NCI-H128 (cell line): ENCODE measurements around the gene SULT2A1.
"Not testable (repeated sequence)": the region's sequence is repeated elsewhere in the genome, so short reads cannot be mapped to it uniquely, and the experiment has no call there.

Experiments used
- DNase-seq: peaks from one replicate; lab custom pipeline; 2025; ENCODE audit not compliant: unreplicated experiment; lab: John Stamatoyannopoulos, UW

The SULT2A1 gene

DNA sequence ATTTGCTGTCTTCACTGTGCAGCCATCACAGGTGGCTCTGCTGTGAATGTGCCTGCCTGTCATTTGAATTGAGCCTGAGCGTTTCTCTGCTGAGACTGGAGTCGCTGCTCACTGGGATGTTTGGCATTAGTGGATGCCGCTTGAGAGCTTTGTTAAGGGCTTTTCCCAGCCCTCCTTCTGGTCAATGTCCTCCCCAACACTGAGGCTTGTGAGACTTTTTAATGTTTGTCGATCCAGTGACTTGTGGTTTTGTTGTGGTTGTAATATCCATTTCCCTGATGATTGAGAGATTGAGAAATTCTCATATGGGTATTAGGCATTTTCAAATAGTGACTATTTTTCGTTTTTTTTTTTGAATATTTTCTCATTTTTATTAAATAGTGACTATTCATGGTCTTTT lies 24.5 kb downstream of the SULT2A1 start:
- DNase-seq: no peak

DNA sequence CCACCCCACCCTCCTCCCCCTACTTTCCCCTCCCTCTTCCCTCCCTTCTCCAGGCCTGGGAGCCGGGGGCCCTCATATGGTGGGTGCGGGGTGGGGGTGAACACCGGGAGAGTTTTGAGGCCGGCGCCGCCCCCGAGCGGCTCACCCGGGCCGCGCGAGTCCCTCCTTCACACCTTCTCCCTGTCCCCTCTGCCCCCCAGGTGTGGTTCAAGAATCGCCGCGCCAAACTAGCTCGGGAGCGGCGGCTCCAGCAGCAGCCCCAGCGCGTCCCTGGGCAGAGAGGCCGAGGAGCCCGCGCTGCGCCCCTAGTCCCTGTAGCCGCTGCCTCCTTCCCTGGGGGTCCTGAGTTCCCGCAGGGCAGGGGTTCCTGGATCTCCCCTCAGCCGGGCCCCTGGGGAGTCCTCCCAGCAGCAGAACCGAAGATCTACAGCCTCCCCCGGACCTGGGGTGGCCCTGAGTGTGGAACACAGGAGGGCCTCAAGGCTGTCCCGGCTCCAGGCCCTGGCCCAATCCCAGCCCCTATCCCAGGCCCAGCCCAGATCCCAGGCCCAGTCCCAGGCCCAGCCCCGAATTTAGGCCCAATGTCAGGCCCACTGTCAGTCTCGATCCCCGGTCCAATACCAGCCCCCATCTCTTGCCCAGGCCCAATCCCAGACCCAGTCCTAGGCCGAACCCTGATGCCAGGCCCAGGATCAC lies 25.4 kb downstream of the SULT2A1 start:
- DNase-seq: no peak

GRCh38 chr19:47859838-47860237 lies 26.3 kb downstream of the SULT2A1 start:
- DNase-seq: not testable (repeated sequence)

- DNase-seq: not testable (repeated sequence)
Observed at GRCh38 chr19:47858646-47859285, 27.3 kb downstream of the SULT2A1 start, which contains the start of gene TPRX2. Gene TPRX2 (plus strand): TSS chr19:47859235. CDS start chr19:47859247, 12 bp downstream.

- DNase-seq: not testable (repeated sequence)
Observed at GRCh38 chr19:47858231-47858630, 27.9 kb downstream of the SULT2A1 start.

GRCh38 chr19:47854459-47854858 lies 31.7 kb downstream of the SULT2A1 start:
- no peak for DNase-seq

DNA sequence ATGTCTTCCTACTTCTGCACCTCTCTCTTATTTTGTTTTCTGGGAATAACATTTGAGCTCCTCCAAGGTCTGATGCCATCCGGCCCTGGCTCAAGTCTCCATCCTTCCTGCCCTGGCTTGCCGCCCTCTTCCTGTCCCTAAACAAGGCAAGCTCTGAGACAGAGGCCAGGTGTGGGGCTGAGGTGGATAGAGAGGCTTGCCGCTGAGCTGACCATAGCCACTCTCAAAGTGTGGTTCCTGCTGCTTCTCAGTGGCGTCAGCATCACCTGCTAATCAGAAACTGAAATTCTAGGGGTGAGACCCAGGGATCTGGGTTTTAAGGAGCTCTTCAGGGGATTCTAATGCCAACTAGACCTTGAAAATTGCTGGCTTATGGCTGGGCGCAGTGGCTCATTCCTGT lies 33.1 kb downstream of the SULT2A1 start:
- DNase-seq: no peak

GRCh38 chr19:47848823-47849473 lies 37.2 kb downstream of the SULT2A1 start:
- no peak for DNase-seq

DNA sequence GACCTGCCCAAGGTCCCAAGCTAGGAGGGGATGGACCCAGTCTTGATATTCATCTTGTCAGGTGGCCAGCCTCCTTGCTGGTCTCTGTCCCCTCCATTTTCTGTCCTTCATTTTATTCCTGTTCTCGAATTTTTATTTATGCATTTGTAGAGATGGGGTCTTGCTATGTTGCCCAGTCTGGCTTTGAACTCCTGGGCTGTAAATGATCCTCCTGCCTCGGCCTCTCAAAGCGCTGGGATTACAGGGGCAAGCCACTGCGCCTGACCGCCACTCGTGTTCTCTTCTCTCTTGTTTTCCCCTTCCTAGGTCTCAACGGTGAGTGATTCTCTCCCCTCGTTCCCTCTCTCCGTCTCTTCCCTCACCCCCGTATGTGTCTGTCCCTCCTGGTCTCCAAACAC lies 37.7 kb downstream of the SULT2A1 start:
- no peak for DNase-seq

DNA sequence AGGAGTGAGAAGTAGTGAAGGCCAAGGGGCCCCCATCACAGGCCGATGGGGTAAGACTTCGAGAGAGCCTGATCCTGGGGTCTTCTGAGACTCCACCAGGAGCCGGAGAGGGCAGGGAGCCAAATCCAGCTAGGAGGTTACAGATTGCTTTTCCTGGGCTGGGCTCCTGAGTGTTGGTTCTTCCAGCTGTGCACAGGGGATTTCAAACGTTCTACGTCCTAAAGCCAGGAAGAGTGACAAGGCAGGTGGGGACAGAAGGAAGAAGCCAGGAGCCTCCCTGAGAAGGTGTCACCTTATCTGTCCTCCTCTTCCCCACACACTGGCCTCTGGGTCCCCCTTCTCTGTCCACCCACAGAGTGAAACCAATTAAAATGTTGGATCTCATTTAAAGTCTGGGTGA lies 43.2 kb downstream of the SULT2A1 start:
- no peak for DNase-seq

DNA sequence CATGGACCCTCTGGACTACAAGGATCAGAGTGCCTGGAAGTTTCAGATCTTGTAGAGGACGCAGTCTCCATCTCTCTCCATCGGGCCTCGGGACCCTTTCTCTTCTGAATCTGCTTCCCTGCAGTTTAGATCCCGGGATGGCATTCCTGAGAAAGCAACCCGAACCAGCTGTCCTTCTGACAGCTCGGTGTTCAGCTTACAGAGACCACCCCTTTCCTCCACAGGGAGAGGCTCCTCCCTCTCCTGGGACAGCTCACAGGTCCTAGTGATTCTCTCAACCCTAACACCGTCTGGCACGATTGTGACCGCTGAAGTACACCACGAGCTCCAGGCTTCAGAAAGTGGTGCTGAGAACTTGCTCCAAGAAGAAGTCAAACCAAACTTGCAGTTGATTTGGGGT lies 46.2 kb downstream of the SULT2A1 start:
- no peak for DNase-seq

DNA sequence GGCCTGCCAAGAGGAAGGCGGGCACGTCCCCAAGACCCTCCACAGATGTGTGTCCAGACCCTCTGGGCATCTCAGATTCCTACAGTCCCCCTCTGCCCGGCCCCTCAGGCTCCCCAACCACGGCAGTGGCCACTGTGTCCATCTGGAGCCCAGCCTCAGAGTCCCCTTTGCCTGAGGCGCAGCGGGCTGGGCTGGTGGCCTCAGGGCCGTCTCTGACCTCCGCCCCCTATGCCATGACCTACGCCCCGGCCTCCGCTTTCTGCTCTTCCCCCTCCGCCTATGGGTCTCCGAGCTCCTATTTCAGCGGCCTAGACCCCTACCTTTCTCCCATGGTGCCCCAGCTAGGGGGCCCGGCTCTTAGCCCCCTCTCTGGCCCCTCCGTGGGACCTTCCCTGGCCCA lies 46.7 kb downstream of the SULT2A1 start:
- no peak for DNase-seq

- no peak for DNase-seq
Observed at GRCh38 chr19:47836038-47836437, 50.1 kb downstream of the SULT2A1 start.

DNA sequence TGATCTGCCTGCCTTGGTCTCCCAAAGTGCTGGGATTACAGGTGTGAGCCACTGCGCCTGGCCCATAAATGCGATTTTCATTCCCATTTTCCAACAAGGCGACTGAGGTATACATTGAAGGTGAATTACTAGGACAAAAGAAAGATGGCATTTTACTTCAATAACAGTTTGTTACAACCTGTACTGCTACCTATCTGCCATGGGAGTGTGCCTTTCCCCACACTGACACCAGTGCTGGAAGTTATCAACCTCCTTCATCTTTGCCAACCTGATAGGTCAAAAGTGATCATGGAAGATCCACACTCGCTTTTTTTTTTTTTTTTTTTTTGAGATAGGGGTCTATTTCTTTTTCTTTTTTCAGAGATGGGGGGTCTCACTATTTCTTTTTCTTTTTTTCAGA lies 53.4 kb downstream of the SULT2A1 start:
- DNase-seq: no peak

DNA sequence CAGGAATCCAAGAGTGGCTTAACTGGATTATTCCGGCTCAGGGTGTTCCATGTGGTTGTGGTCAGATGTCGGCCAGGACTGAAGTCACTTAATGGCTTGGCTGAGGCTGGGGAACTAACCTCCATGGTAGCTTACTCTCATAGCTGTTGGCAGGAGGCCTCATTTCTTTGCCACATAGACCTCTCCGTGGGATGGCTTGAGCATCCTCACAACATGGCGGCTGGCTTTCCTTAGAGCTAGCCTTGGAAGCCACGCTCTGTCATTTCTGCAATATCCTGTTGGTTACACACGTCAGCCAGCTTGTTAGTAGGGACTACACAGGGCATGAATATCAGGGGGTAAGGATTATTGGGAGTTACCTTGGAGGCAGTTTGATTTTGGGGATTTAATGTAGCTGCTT lies 59.3 kb downstream of the SULT2A1 start:
- DNase-seq: no peak

- DNase-seq: no peak
Observed at GRCh38 chr19:47824396-47824795, 61.7 kb downstream of the SULT2A1 start.

- no peak for DNase-seq
Observed at GRCh38 chr19:47821460-47822020, 64.6 kb downstream of the SULT2A1 start, which contains the start of gene CRX. Gene CRX (plus strand): TSS chr19:47821937. CDS start chr19:47834444, 12,507 bp downstream.
